ENCODE data around the gene PRCP. TPM values are rescaled to one million over a fixed set of nuclear protein-coding genes. Genes with fewer than 3 reads are reported as not detected.

PRCP gene
- total RNA-seq, 1 donor from 2014 or later: 77.5 TPM

DNA sequence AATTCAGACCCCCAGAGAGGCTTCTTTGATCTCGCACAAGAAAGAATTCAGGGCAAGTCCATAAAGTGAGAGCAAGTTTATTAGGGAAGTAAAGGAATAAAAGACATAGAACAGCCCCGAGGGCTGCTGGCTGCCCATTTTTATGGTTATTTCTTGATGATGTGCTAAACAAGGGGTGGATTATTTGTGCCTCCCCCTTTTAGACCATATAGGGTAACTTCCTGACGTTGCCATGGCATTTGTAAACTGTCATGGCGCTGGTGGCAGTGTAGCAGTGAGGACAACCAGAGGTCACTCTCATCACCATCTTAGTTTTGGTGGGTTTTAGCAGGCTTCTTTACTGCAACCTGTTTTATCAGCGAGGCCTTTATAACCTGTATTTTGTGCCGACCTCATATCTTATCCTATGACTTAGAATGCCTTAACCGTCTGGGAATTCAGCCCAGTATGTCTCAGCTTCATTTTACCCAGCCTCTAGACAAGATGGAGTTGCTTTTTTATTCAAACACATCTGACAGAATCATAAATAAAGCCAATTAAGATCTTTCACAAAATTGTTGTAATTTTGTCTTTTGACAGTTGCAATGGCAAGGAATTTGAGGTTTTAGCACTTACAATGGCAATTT is 8.9 kb upstream of the PRCP start:
- peaks cover 5% of the 10 kb centered on the region for H3K4me1 Mint-ChIP-seq (ENCODE audit: unreplicated experiment)
- H3K9me3 Mint-ChIP-seq: no peaks in the 10 kb centered on the region
- no peak for DNase-seq (ENCODE audit: extremely low spot score, unreplicated experiment)
- no peaks in the 10 kb centered on the region for H3K27me3 Mint-ChIP-seq
- H3K4me3 Mint-ChIP-seq: no peak overlapping the region
- peaks cover 11% of the 10 kb centered on the region for H3K36me3 Mint-ChIP-seq
- H3K27ac Mint-ChIP-seq: no peak overlapping the region
- TF ChIP-seq, protein P1, sequence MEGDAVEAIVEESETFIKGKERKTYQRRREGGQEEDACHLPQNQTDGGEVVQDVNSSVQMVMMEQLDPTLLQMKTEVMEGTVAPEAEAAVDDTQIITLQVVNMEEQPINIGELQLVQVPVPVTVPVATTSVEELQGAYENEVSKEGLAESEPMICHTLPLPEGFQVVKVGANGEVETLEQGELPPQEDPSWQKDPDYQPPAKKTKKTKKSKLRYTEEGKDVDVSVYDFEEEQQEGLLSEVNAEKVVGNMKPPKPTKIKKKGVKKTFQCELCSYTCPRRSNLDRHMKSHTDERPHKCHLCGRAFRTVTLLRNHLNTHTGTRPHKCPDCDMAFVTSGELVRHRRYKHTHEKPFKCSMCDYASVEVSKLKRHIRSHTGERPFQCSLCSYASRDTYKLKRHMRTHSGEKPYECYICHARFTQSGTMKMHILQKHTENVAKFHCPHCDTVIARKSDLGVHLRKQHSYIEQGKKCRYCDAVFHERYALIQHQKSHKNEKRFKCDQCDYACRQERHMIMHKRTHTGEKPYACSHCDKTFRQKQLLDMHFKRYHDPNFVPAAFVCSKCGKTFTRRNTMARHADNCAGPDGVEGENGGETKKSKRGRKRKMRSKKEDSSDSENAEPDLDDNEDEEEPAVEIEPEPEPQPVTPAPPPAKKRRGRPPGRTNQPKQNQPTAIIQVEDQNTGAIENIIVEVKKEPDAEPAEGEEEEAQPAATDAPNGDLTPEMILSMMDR (conservative IDR thresholded peaks at IDR 0.05): no peak

- Mint-ChIP-seq H3K36me3 (peaks cover 11% of the 10 kb centered on the region), H3K9me3 (no peaks in the 10 kb centered on the region), H3K4me3 (no peak overlapping the region), H3K27me3 (no peaks in the 10 kb centered on the region), H3K27ac (no peak overlapping the region), H3K4me1 (ENCODE audit: unreplicated experiment) (peaks cover 5% of the 10 kb centered on the region)
- DNase-seq (ENCODE audit: extremely low spot score, unreplicated experiment): no peak
- TF ChIP-seq, protein P1 (conservative IDR thresholded peaks at IDR 0.05): no peak
Measured at GRCh38 chr11:82908311-82908710, 8.1 kb upstream of the PRCP start.

GRCh38 chr11:82907371-82907770 is 7.1 kb upstream of the PRCP start:
- H3K36me3 Mint-ChIP-seq: peaks cover 7% of the 10 kb centered on the region
- H3K9me3 Mint-ChIP-seq: no peaks in the 10 kb centered on the region

GRCh38 chr11:82906931-82907330 is 6.7 kb upstream of the PRCP start:
- H3K4me1 Mint-ChIP-seq (ENCODE audit: unreplicated experiment): peaks cover 17% of the 10 kb centered on the region

More at GRCh38 chr11:82907371-82907770, 7.1 kb upstream of the PRCP start:
- Mint-ChIP-seq H3K4me3 (no peak overlapping the region), H3K27me3 (no peaks in the 10 kb centered on the region), H3K4me1 (ENCODE audit: unreplicated experiment) (peaks cover 12% of the 10 kb centered on the region), H3K27ac (no peak overlapping the region)
- no peak for DNase-seq (ENCODE audit: extremely low spot score, unreplicated experiment)
- TF ChIP-seq, protein P1 (conservative IDR thresholded peaks at IDR 0.05): no peak

DNA sequence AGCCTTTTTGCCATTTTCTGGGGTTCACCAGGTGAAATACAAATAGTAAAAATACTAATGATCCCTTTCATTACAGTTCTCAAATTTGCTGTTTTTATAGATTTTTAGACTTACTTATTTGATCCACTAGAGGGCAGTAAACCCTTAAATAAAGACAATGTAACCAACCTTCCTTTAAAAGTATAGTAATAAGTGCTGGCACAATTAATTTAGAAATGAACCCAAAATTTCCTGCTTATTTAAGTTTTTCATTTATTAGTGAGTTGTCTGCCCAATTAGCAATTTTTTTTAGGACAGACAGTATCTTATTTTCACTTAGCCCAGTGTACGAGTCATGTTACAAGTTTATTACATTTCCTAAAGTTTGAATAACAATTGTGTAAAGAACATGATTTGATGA is 6.0 kb upstream of the PRCP start:
- peaks cover 18% of the 10 kb centered on the region for H3K4me1 Mint-ChIP-seq (ENCODE audit: unreplicated experiment)
- DNase-seq (ENCODE audit: extremely low spot score, unreplicated experiment): no peak
- H3K27ac Mint-ChIP-seq: no peak overlapping the region

More at GRCh38 chr11:82906931-82907330, 6.7 kb upstream of the PRCP start:
- TF ChIP-seq, protein P1 (conservative IDR thresholded peaks at IDR 0.05): no peak
- Mint-ChIP-seq H3K27ac (no peak overlapping the region), H3K27me3 (no peaks in the 10 kb centered on the region), H3K36me3 (peaks cover 7% of the 10 kb centered on the region), H3K4me3 (no peak overlapping the region), H3K9me3 (no peaks in the 10 kb centered on the region)
- no peak for DNase-seq (ENCODE audit: extremely low spot score, unreplicated experiment)

More for the DNA sequence above, 6.0 kb upstream of the PRCP start:
- Mint-ChIP-seq H3K9me3 (no peaks in the 10 kb centered on the region), H3K36me3 (peaks cover under 1% of the 10 kb centered on the region), H3K27me3 (no peaks in the 10 kb centered on the region), H3K4me3 (no peak overlapping the region)
- TF ChIP-seq, protein P1 (conservative IDR thresholded peaks at IDR 0.05): peak; percentile 88

Measured in type B pancreatic cell (in vitro differentiated cells).